Stimulated activated CD4-positive, alpha-beta T cell treated with anti-CD3 and anti-CD28 coated beads, Interleukin-15, amount 100 ng/mL, for 48 hours (primary cell): Measurements from ENCODE around the gene P2RX2.

Source experiments
- DNase-seq, 2 donors: peaks; one replicate each; pipeline ENCODE4 v3.0.0-alpha.2; 2020; ENCODE audit warnings: low read depth in 2 of 2

P2RX2 gene

GRCh38 chr12:132603240-132604150 lies 15.1 kb upstream of the P2RX2 start:
- DNase-seq: no peak

- DNase-seq: no peak
Measured at GRCh38 chr12:132604151-132604618, 14.4 kb upstream of the P2RX2 start.

GRCh38 chr12:132604668-132605441 lies 13.7 kb upstream of the P2RX2 start:
- no peak for DNase-seq

- DNase-seq: no peak
Measured at GRCh38 chr12:132605892-132606291, 12.7 kb upstream of the P2RX2 start.

GRCh38 chr12:132606466-132606865 lies 12.1 kb upstream of the P2RX2 start:
- DNase-seq: no peak

GRCh38 chr12:132606927-132607326 lies 11.6 kb upstream of the P2RX2 start:
- DNase-seq: no peak

GRCh38 chr12:132608231-132609171 lies 10.1 kb upstream of the P2RX2 start:
- DNase-seq: no peak

GRCh38 chr12:132610051-132610759 lies 8.4 kb upstream of the P2RX2 start, which contains the start of gene LRCOL1:
Gene LRCOL1 (minus strand): TSS chr12:132610582. CDS start chr12:132606251, 4,331 bp downstream.
- no peak for DNase-seq

GRCh38 chr12:132610866-132611602 lies 7.5 kb upstream of the P2RX2 start:
- no peak for DNase-seq

GRCh38 chr12:132611620-132612019 lies 7.0 kb upstream of the P2RX2 start:
- DNase-seq: no peak

GRCh38 chr12:132614029-132614428 lies 4.5 kb upstream of the P2RX2 start:
- no peak for DNase-seq

GRCh38 chr12:132614861-132615578 lies 3.6 kb upstream of the P2RX2 start:
- DNase-seq: peak; percentile 63 to 73

GRCh38 chr12:132615579-132616038 lies 3.0 kb upstream of the P2RX2 start:
- DNase-seq: no peak

GRCh38 chr12:132617135-132617701 lies 1.4 kb upstream of the P2RX2 start:
- DNase-seq: no peak

- DNase-seq: no peak
Measured at GRCh38 chr12:132617822-132618682, 524 bp upstream of the P2RX2 start.

GRCh38 chr12:132619071-132619385 lies 452 bp downstream of the P2RX2 start:
- DNase-seq: no peak

- no peak for DNase-seq
Measured at GRCh38 chr12:132619386-132620112, 973 bp downstream of the P2RX2 start.
